ENCODE results near the gene POLE2.
"Not testable (repeated sequence)": the region's sequence is repeated elsewhere in the genome, so short reads cannot be mapped to it uniquely, and the experiment has no call there.

Gene POLE2, protein sequence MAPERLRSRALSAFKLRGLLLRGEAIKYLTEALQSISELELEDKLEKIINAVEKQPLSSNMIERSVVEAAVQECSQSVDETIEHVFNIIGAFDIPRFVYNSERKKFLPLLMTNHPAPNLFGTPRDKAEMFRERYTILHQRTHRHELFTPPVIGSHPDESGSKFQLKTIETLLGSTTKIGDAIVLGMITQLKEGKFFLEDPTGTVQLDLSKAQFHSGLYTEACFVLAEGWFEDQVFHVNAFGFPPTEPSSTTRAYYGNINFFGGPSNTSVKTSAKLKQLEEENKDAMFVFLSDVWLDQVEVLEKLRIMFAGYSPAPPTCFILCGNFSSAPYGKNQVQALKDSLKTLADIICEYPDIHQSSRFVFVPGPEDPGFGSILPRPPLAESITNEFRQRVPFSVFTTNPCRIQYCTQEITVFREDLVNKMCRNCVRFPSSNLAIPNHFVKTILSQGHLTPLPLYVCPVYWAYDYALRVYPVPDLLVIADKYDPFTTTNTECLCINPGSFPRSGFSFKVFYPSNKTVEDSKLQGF

GRCh38 chr14:49687942-49688700 lies at the start of gene POLE2:
Gene POLE2 (minus strand): TSS chr14:49688214. CDS start chr14:49688203, 11 bp downstream.
- DNase-seq (ENCODE audit: low read depth) = peak; percentile 69

DNA sequence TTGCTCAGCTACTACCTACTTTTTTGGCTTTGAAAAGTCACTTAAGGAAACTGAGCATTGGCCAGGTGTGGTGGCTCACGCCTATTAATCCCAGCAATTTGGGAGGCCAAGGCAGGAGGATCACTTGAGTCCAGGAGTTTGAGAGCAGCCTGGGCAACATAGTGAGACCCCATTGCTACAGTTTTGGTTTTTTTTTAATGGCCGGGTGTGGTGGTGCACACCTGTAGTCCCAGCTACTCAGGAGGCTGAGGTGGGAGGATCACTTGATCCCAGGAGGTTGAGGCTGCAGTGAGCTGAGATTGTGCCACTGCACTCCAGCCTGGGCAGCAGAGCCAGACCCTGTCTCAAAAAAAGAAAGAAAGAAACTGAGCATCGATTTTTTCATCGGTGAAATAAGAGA lies 47.7 kb upstream of the POLE2 start:
- DNase-seq (ENCODE audit: low read depth) = not testable (repeated sequence)

DNA sequence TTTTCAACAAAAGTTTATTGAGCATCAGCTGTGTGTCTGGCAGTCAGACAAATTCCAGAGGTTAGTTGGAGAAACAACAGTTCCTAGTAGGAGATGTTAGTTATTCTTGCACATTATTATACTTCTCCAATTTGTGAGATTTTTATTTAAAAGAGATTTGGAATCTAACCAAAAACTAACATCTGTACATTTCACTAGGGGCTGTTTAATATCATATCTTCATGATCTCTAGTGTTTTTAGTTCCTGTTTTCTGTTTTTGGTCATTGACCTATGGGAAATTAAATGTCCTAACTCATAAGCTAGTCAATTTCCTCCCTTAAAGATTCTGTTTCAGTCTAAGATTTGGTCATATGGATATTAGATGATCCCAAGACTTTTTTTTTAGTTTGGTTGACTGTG lies 45.8 kb upstream of the POLE2 start:
- no peak for DNase-seq (ENCODE audit: low read depth)

GRCh38 chr14:49732896-49733295 lies 44.9 kb upstream of the POLE2 start:
- no peak for DNase-seq (ENCODE audit: low read depth)

DNA sequence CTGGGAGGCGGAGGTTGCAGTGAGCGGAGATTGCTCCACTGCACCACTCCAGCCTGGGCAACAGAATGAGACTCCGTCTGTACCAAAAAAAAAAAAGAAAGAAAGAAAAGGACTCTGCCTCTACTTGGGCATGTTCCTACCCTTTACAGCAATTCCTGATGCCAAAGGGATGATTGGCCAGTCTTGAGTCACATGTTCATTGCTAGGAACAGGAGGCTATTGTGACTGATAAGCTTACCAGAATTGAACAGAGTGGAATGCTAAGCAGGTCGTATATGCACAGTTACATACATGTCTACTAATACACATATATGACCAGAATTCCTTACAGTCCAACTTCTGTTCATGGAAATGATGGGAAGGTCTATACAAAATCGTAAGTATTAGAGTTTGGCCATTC lies 39.2 kb upstream of the POLE2 start:
- no peak for DNase-seq (ENCODE audit: low read depth)

GRCh38 chr14:49721733-49722435 lies 33.9 kb upstream of the POLE2 start:
- not testable (repeated sequence) for DNase-seq (ENCODE audit: low read depth)

- DNase-seq (ENCODE audit: low read depth) = no peak
Measured at GRCh38 chr14:49720744-49721143, 32.7 kb upstream of the POLE2 start.

- not testable (repeated sequence) for DNase-seq (ENCODE audit: low read depth)
Measured at GRCh38 chr14:49710993-49711392, 23.0 kb upstream of the POLE2 start.

DNA sequence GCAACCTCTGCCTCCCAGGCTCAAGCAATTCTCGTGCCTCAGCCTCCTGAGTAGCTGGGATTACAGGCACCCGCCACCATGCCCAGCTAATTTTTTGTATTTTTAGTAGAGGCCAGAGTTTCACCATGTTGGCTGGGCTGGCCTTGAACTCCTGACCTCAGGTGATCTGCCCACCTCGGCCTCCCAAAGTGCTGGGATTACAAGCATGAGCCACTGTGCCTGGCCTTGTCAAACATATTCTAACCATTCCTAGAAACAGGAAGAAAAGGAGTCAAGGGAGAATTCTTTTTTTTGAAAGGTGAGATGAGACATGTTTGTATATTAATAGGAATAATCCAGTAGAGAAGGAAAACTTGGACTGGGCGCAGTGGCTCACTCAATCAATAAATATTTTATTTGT lies 16.5 kb upstream of the POLE2 start:
- DNase-seq (ENCODE audit: low read depth) = not testable (repeated sequence)

DNA sequence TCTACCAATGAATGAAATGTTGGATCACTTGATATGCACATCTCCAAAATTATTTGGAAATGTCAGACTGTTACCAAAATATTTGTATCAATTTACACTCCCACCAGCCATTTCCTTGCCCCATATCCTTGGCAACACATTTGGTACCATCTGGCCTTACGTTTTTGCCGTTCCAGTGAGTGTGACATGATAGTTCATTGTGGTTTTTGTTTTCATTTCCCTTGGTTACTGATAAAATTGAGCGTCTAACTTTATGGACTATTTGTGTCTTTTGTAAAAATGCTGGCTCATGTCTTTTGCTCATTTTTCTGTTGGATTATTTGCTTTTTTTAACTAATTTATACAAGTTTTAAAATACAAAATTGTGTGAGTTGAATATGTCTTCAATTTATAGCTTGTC lies 16.0 kb upstream of the POLE2 start:
- DNase-seq (ENCODE audit: low read depth) = no peak

DNA sequence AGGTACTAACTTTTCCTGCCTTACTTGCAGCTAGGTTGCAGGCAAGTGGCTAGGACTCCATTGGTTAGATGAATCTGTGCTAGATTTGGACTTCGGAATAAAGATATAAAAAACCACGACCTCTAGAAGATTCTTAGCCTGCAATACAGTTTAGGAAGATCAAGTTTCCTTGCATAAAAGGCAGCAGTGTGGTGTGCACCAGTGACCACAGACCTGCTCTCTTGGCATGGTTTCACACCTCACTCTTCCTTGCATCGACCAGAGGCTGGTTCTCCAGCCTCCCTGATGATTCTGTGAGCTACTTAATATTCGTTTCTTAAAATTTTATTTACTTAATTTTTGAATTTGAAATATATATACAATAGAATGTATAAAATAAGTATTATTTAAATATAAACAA lies 14.7 kb upstream of the POLE2 start:
- DNase-seq (ENCODE audit: low read depth) = no peak

GRCh38 chr14:49693735-49694124 lies 5.7 kb upstream of the POLE2 start:
- DNase-seq (ENCODE audit: low read depth) = not testable (repeated sequence)

GRCh38 chr14:49692811-49693734 lies 5.1 kb upstream of the POLE2 start, which contains the start of gene KLHDC1:
Gene KLHDC1 (plus strand): TSS chr14:49693120. CDS start chr14:49693195, 75 bp downstream.
- DNase-seq (ENCODE audit: low read depth) = peak; percentile 78

- peak; percentile 16 for DNase-seq (ENCODE audit: low read depth)
Measured at GRCh38 chr14:49692193-49692757, 4.3 kb upstream of the POLE2 start.

GRCh38 chr14:49691031-49691430 lies 3.0 kb upstream of the POLE2 start:
- DNase-seq (ENCODE audit: low read depth) = no peak

GRCh38 chr14:49688701-49689030 lies 652 bp upstream of the POLE2 start:
- no peak for DNase-seq (ENCODE audit: low read depth)

DNA sequence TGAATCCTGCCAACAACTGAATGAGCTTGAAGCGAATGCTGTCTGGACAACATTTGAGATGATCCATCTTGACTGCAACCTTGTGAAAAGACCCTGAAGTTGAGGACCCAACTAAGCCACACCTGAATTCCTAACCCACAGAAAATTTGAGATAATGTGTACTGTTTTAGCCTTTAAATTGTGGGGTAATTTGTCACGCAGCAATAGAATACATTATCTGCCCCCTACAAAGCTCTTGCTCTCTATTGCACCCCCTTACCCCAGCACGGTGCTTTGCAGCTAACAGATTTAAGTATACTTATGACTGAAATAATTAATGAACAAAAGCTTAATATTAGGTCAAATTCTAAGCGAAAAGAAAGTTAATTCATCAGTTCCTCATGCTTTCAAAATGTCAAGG lies 1.6 kb downstream of the POLE2 start:
- no peak for DNase-seq (ENCODE audit: low read depth)

DNA sequence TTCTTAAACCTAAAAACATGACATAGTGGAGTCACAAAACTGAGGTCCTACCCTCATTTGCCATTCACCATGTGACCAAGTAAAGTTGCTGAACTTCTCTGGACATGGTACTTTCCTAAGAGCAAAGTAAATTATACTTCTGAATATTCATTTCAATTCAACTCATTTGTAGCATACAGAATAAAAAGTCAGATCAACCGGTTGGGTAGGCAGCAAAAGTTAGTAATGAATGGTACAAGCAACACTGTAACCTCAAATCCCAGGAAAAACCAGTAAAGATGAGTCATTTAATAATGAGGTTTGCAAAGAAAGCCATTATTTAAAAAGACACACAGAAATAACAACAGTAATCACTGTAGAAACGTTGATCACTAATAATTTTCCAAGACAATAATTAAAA lies 8.7 kb downstream of the POLE2 start:
- peak; percentile 38 for DNase-seq (ENCODE audit: low read depth)

- no peak for DNase-seq (ENCODE audit: low read depth)
Measured at GRCh38 chr14:49677643-49678042, 10.4 kb downstream of the POLE2 start.

- DNase-seq (ENCODE audit: low read depth) = no peak
Measured at GRCh38 chr14:49673586-49673985, 14.4 kb downstream of the POLE2 start.

- DNase-seq (ENCODE audit: low read depth) = no peak
Measured at GRCh38 chr14:49670475-49670874, 17.5 kb downstream of the POLE2 start.

Data from EH (cell line).